CD4-positive, alpha-beta T cell treated with Interleukin-12 subunit alpha and Interleukin-12 subunit beta, for 1 hour (primary cell): ENCODE data around the gene HIPK1.

ENCODE experiments used
- DNase-seq: peaks from one replicate; pipeline ENCODE4 v3.0.0-alpha.2; 2020

The HIPK1 gene

GRCh38 chr1:113928941-113929749, at the start of gene HIPK1:
Gene HIPK1, plus strand, starts transcription at chr1:113929324.
- DNase-seq: peak; percentile 94

DNA sequence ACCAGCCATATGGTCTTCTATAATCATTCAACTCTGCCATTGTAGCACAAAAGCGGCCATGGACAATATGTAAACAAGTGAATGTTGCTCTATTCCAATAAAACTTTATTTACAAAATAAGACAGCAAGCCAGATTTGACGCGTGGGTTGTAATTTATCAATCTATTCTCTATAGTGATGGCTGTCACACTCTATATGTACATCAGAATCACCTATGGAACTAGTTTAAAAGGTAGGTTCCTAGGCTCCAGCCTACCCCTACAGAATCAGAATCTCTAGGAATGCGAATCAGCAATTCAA, 49.4 kb upstream of the HIPK1 start:
- no peak for DNase-seq

DNA sequence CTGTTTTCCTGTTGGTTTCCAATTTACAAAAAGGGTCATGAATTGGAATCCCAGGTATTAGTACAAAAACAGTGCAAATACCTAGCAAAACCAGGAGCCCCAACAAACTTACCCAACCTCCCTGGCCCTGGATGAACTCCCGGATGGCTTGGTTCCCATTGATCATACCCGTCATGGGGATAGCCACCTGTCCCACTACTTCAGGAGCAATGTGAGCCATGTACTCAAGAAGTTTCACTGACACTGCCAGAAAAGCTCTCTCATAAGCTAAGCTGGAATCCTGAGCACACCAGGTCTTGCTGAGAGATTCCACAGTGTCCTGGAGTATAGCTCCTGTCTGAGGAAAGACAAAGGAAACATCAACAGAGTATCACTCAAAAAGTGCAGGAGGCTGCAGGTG, 47.5 kb upstream of the HIPK1 start:
- DNase-seq: no peak

DNA sequence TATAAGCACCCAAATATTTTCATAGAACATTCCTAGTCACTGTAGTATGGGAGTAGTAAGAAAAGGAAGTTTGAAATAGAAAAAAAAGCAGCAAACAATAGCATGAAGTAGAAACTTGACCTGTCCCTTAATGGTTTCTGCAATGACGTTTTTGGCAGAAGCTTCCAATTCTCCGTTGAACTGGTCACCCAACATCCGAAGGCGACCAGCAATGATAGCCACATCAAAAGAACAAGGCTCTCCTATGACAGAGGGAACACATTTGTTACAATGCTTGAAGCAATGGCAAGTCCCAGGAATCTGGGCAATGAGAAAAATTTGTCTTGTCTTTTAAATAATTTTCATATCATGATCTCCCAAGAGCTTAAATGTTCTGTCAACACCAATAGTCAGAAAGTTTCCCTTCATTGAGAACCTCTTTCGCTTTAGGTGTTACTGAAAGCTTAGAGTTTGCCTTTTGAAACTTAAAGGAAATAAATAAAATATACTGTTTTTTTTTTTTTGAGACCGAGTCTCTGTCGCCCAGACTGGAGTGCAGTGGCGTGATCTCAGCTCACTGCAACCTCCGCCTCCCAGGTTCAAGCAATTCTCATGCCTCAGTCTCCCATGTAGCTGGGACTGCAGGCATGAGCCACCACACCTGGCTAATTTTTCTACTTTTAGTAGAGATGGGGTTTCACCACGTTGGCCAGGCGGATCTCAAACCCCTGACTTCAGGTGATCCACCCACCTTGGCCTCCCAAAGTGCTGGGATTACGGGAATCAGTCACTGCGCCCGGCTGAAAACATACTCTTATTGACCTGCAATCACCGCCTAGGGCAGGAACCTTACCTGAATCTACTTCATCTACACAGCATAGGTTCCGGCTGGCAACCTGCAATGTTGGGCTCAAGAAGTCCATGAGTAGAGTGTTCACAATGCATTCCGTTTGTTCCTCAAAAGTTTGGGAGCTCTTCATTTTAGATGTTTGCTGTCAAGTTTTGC, 42.4 kb upstream of the HIPK1 start:
- no peak for DNase-seq

DNA sequence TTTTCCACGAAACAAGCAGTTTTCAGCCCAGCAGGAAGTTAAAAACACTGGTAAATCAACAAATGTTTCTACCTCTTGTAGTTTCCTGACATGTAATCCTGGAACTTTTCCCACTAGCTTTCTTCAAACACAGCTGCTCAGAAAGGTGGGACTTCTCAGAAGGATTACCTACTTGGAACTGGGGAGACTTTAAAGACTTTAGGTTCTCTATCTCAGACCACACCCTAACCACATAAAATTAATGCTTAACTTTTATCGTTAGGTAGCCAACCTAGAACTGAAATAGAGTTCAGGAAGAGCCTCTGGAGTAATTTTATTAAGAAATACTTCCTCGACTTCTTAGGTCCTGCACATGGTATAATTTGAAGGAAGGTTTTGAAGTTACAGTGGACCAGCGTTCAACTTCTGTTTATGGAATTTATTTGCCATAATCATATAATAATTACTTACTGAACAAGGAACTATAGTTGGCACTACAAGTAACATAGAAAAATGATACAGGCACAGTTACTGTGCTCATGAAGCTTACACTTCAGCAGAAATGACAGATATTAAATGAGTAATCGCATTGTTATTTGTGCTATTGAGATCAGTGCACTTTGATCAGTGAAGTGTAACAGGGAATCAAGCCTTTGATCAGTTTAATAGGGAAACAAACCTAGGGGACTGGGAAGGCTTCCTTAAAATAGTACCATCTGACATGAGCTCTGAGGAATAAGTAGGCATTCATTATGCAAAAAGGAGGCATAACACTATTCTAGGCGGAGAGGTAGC, 41.5 kb upstream of the HIPK1 start, which contains the start of gene BCL2L15:
BCL2L15 (minus strand) TSS at position 180 of the 774 bp plus-strand sequence. CDS start 206 bp downstream, outside the sequence.
- DNase-seq: no peak

- DNase-seq: no peak
Measured at GRCh38 chr1:113890816-113891215, 38.3 kb upstream of the HIPK1 start.

GRCh38 chr1:113891631-113892220, 37.4 kb upstream of the HIPK1 start:
- DNase-seq: no peak

DNA sequence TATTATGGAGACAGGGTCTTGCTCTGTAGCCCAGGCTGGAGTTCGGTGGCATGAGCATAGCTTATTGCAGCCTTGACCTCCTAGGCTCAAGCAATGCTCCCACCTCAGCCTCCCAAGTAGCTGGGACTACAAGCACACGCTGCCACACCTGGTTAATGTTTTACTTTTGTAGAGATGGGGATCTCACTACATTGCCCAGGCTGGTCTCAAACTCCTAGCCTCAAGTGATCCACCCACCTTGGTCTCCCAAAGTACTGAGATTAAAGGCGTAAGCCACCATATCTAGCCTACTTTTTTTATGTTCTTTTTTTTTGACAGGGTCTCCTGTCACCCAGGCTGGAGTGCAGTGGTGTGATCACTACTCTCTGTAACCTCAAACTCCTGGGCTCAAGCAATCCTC, 35.9 kb upstream of the HIPK1 start:
- DNase-seq: no peak

GRCh38 chr1:113895098-113895497, 34.0 kb upstream of the HIPK1 start:
- no peak for DNase-seq

GRCh38 chr1:113895961-113896360, 33.2 kb upstream of the HIPK1 start:
- DNase-seq: no peak

- no peak for DNase-seq
Measured at GRCh38 chr1:113898241-113898814, 30.8 kb upstream of the HIPK1 start.

- no peak for DNase-seq
Measured at GRCh38 chr1:113899111-113899510, 30.0 kb upstream of the HIPK1 start.

- DNase-seq: peak; percentile 11
Measured at GRCh38 chr1:113901191-113901590, 27.9 kb upstream of the HIPK1 start.

GRCh38 chr1:113903501-113904292, 25.4 kb upstream of the HIPK1 start:
- DNase-seq: peak; percentile 20

- no peak for DNase-seq
Measured at GRCh38 chr1:113904293-113904673, 24.8 kb upstream of the HIPK1 start.

DNA sequence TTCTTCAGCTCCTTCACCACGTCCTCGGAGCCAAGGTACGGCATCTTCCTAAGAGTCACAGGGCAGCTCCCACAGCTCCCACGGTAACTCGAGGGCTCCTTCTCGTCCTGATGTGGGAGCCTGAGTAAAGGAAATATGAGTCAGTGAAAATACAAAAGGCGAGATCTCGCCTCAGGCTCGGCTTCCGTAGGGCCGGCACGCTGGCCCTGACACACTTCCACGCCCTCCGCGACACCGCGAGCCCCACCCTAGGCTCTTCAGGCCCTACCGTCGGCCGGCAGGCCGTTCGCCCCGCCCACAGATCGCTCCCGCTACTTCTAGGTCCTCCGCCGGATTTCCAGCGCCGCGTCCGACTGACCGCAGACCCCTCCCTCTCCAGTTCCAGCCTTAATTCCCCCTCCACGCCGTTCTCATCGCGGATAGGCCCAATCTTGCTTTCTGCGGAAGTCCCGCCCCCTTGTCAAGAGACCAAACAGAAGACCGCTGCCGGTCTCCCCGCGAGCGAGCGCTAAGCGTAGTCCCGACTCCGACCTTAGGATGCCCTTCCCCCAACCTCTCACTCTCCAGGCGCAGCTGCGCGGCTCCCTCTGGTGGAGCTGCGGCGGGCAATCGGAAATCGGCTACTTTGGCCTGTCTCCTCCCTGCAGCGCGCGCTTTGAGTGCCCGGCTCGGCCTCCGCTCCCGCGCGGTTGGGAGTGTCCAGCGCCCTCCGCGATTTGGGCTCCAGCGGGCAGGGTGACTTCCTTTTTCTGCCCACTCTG, 24.3 kb upstream of the HIPK1 start, which contains the start of the genes AP4B1 and DCLRE1B:
AP4B1 (minus strand) TSS at position 126 of the 761 bp plus-strand sequence; CDS start at position 44, 82 bp downstream.
DCLRE1B (plus strand) TSS at position 653 of the 761 bp plus-strand sequence. CDS start 261 bp downstream, outside the sequence.
- DNase-seq: peak; percentile 99

DNA sequence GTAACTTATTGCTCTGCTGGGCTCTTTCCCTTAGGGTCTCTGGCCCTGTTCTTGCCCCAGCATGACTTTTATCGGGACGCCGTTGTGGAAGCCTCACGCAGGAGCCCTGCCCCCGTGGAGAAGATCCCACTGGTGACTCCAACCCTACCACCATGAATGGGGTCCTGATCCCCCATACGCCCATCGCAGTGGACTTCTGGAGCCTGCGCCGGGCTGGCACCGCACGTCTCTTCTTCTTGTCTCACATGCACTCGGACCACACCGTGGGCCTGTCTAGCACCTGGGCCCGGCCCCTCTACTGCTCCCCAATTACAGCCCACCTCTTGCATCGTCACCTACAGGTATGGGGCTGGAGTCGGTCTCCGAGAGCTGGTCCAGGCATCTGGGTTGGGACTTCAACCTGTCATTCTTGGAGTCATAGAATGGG, 23.7 kb upstream of the HIPK1 start:
- DNase-seq: no peak

- no peak for DNase-seq
Measured at GRCh38 chr1:113912594-113913311, 16.4 kb upstream of the HIPK1 start.

DNA sequence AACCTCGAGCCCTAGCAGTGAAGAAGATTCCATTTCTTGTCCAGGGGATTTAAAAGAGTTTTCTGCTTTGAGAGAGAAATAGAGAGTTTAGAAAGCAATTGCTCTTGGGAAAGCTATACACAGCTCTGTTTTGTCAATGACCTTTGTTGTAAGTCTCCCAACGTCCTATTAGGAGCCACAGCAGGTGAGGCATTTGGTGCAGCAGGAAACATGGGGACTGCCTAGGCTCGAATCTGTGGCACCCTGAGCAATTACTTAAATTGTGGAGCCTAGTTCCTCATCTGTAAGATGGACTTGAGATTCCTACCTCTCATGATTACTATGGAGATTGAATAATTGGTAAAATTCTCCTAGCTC, 15.8 kb upstream of the HIPK1 start:
- DNase-seq: no peak
